ENCODE data around the gene DDX41.

Gene DDX41

GRCh38 chr5:177496070-177496726 lies 20.6 kb downstream of the DDX41 start:
- in situ Hi-C loops (cut with MboI; ENCODE audit: low pct_unique_long_range_greater_than_20kb, low sequenced_read_pairs, unreplicated experiment), result no loop called here
- peak; percentile 43 for DNase-seq (ENCODE audit: low spot score)
- TF ChIP-seq, protein P1, sequence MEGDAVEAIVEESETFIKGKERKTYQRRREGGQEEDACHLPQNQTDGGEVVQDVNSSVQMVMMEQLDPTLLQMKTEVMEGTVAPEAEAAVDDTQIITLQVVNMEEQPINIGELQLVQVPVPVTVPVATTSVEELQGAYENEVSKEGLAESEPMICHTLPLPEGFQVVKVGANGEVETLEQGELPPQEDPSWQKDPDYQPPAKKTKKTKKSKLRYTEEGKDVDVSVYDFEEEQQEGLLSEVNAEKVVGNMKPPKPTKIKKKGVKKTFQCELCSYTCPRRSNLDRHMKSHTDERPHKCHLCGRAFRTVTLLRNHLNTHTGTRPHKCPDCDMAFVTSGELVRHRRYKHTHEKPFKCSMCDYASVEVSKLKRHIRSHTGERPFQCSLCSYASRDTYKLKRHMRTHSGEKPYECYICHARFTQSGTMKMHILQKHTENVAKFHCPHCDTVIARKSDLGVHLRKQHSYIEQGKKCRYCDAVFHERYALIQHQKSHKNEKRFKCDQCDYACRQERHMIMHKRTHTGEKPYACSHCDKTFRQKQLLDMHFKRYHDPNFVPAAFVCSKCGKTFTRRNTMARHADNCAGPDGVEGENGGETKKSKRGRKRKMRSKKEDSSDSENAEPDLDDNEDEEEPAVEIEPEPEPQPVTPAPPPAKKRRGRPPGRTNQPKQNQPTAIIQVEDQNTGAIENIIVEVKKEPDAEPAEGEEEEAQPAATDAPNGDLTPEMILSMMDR (IDR thresholded peaks at IDR 0.05; ENCODE audit: extremely low read depth, insufficient read depth, missing control alignments), result no peak

- TF ChIP-seq, protein P1 (IDR thresholded peaks at IDR 0.05; ENCODE audit: extremely low read depth, insufficient read depth, missing control alignments), result no peak
- in situ Hi-C loops (cut with MboI; ENCODE audit: low pct_unique_long_range_greater_than_20kb, low sequenced_read_pairs, unreplicated experiment), result no loop called here
- DNase-seq (ENCODE audit: low spot score), result peak; percentile 67
Measured at GRCh38 chr5:177495243-177496060, 21.3 kb downstream of the DDX41 start.

DNA sequence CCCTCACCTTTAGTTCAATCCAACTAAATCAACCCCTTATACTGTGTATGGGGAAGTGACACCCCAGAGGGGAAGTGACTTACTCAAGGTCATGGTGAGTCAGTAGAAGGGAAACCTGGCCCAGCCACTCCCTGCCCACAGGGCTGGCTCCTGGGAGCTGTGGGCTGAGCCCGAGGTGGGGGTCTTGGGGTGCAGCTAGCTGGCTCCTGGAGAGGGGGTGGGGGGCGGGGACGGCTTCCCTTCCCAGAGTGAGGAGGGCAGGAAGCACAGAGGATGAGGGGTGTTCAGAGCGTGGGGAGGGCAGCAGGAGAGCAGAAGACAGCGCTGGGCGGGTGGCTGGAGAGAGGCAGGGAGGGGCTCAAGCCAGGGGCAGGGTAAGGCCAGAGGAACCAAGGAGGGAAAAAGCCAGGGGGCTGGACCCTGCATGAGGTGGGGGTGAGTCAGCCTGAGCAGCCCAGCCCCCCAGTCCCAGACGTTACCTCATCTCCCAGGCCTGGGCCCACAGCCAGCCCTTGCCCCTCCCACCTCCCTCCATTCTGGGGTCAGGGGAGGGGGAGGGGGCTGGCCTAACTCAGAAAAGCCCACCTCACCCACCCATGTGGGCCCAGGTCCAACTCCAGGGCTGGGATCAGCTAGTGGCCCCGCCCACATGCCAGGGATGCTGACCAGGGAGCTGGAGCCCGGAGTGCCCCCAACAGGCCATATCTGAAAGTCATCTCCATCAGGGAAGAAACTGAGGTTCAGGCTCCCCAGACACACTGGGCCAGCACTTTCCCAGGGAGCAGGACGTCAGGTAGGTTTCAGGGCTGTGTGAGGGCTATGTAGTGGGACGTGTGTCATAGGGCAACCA lies 22.2 kb downstream of the DDX41 start:
- peak; percentile 62 for DNase-seq (ENCODE audit: low spot score)
- in situ Hi-C loops (cut with MboI; ENCODE audit: low pct_unique_long_range_greater_than_20kb, low sequenced_read_pairs, unreplicated experiment), result no loop called here
- TF ChIP-seq, protein P1 (IDR thresholded peaks at IDR 0.05; ENCODE audit: extremely low read depth, insufficient read depth, missing control alignments), result no peak

GRCh38 chr5:177493795-177494345 lies 22.9 kb downstream of the DDX41 start:
- in situ Hi-C loops (cut with MboI; ENCODE audit: low pct_unique_long_range_greater_than_20kb, low sequenced_read_pairs, unreplicated experiment), result no loop called here
- DNase-seq (ENCODE audit: low spot score), result no peak
- TF ChIP-seq, protein P1 (IDR thresholded peaks at IDR 0.05; ENCODE audit: extremely low read depth, insufficient read depth, missing control alignments), result no peak

DNA sequence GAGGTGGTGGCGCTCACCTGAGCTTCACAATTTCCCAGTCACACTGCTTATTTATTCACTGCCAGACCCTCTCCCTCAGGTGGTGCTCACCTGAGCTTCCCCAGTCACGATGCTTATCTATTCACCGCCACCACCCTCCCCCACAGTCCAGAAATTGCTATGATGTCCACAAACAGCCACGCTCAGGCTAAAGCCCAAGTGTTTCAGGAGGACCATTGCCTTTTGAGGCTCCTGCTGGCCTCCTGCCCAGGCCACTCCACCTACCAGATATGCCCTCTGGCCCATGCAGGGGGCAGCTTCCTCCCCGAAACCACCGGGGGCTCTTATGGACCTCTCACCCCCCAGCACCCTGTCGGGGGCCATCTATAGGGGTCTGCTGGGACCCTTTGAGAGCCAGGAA lies 23.9 kb downstream of the DDX41 start:
- in situ Hi-C loops (cut with MboI; ENCODE audit: low pct_unique_long_range_greater_than_20kb, low sequenced_read_pairs, unreplicated experiment), result no loop called here
- TF ChIP-seq, protein P1 (IDR thresholded peaks at IDR 0.05; ENCODE audit: extremely low read depth, insufficient read depth, missing control alignments), result no peak
- peak; percentile 31 for DNase-seq (ENCODE audit: low spot score)

All from GM13977 (cell line).